ENCODE measurements around the gene TGFB3.
"Not testable (repeated sequence)": the region's sequence is repeated elsewhere in the genome, so short reads cannot be mapped to it uniquely, and the experiment has no call there.

The TGFB3 gene

DNA sequence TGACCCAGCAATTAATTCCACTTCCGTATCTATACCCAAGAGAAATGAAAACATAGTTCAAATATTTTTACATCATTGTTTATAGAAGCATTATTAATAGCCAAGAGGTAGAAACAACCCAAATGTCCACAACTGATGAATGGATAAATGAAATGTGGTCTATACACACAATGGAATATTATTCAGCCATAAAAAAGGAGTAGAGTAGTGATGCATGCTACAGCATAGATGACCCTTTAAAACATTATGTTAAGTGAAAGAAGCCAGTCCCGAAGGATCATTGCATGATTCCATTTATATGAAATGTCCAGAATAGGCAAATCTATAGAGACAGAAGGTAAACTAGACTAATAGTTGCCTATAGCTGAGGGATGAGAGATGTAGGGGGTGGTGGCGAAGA, 29.3 kb downstream of the TGFB3 start:
- DNase-seq: no peak

GRCh38 chr14:75946785-75947184, 35.0 kb downstream of the TGFB3 start:
- no peak for DNase-seq

DNA sequence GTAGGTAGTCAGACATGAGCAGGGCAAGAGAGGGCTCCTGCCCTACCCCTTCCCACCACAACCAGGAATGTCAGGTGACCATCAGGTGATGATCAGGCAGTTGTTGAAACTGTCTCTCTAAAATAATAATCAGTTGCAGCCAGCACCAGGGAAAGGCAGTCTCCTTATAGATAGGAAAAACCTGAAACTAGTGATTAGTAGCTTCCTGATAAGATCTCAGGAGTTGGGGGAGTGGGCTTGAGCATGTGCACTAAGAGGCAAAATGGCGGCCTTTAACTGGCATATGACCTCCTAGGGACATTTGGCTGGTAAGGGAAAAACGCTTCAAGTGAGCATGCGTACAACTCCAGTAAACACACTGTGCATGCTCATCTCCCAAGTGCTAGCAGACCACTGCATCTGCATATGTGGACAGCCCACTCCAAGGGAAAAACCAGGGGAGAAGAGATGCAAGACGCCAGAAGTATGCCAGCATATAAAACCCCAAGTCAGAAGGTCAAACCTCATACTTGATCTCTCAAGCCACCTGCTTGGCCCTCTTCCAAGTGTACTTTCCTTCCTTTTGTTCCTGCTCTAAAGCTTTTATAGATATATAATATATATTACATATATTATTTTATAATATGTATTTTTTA, 37.1 kb downstream of the TGFB3 start:
- DNase-seq: no peak

GRCh38 chr14:75941030-75941429, 40.8 kb downstream of the TGFB3 start:
- no peak for DNase-seq

- DNase-seq: no peak
Measured at GRCh38 chr14:75939200-75939599, 42.6 kb downstream of the TGFB3 start.

- peak in 2 of 14 donors; percentile 15 to 49 for DNase-seq
Measured at GRCh38 chr14:75934998-75935628, 46.7 kb downstream of the TGFB3 start.

DNA sequence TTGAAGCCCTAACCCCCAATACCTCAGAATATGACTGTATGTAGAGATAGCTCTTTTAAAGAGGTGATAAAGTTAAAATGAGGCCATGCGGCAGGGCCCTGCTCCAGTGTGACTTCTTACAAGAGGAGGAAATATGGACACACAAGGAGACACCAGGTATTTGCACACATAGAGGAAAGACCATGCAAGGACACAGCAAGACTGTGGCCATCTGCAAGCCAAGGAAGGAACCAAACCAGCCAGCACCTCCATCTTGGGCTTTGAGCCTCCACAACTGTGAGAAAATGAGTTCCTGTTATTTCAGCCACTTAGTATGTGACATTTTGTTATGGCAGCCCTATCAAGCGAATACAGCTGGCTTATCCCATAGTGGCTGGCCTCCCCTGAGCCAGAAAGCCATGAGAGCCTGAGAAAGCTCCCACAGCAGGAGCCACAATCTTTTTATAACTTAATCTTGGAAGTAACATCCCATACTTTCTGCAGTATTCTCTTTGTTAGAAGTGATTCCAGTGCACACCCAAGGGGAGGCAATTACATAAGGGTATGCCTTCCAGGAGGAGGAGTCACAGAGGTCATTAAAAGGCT, 48.0 kb downstream of the TGFB3 start:
- DNase-seq: no peak

GRCh38 chr14:75928690-75929181, 53.1 kb downstream of the TGFB3 start:
- no peak for DNase-seq

DNA sequence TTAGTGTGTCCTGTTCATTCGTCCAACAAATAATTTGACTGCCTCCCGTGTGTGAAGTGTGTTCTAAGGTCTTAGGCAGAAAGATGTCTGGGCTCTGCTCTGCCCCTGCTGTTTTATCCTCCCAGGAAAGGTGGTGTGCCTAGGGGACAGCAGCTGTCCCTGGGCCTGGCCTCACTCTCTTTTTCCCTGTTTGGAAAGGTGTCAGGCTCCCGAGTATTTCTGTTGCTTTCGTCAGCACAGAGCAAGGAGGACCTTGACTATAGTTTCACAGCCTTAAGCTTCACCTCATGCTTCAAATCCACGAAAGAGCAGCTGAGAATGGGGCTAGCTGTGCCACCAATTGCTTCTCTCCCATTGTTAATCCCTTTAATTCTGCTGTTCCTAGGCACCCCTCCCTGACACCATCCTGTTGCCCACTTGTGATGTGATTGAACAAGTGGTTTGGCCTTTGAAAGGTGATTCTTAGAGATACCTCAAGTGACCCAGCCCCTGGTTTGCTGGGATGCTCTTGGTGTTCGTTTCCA, 54.2 kb downstream of the TGFB3 start:
- DNase-seq: no peak

- no peak for DNase-seq
Measured at GRCh38 chr14:75926431-75927115, 55.2 kb downstream of the TGFB3 start.

DNA sequence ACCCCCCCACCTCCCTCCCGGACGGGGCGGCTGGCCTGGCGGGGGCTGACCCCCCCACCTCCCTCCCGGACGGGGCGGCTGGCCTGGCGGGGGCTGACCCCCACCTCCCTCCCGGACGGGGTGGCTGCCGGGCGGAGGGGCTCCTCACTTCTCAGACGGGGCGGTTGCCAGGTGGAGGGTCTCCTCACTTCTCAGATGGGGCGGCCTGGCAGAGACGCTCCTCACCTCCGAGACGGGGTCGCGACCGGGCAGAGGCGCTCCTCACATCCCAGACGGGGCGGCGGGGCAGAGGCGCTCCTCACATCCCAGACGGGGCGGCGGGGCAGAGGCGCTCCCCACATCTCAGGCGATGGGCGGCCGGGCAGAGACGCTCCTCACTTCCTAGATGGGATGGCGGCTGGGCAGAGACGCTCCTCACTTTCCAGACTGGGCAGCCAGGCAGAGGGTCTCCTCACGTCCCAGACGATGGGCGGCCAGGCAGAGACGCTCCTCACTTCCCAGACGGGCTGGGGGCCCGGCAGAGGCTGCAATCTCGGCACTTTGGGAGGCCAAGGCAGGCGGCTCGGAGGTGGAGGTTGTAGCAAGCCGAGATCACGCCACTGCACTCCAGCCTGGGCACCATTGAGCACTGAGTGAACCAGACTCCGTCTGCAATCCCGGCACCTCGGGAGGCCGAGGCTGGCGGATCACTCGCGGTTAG, 56.5 kb downstream of the TGFB3 start:
- not testable (repeated sequence) for DNase-seq

GRCh38 chr14:75920421-75920820, 61.4 kb downstream of the TGFB3 start:
- DNase-seq: not testable (repeated sequence)

DNA sequence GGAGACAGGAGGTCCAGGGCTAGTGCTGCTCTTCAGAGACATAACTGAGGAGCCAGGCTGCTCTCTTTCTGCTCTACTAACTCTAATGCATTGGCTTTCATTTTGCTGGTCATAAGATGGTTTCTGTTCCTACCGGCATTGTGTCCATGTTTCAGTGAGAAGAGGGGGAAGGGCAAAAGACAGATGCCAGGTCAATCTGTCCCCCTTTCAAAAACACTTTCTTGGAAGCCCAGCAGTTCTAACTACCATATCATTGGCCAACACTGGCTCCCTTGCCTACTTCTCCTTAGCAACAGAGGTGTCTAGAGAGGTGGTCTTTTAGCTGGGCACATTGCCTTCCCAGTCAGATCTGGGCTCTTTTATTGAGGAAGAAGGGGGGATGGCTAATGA, 63.9 kb downstream of the TGFB3 start:
- DNase-seq: peak in 2 of 14 donors; percentile 7 to 35

DNA sequence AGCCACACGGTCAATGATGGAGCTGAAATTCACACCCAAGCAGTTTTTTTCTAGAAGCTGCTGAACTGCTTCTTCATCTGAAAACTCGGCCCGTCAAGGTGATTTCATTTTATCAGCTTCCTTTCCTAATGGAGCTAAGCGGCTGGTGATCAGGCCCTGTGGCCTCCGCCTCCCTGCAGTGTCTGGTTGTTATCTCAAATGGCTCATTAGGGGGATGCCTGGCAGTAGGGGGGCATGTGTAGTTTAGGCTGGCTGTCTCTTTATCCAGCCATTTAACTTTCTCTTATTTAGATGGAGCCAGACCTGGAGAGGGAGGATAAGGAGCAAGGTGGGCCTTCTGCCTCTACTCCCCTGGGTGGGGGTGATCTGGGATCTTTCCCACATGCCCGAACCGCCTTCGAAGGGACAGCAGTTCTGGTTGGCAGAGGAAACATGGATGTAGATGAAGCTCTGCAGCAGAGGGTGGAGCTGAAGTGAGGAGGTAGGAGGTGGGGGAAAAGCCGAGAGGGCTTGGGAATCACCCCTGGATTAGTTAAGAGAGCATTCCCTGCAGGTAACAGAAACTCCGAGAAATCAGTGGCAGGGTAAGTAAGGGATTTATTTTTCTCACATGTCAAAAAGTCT, 64.4 kb downstream of the TGFB3 start:
- DNase-seq: no peak

GRCh38 chr14:75915045-75915444, 66.8 kb downstream of the TGFB3 start:
- no peak for DNase-seq

DNA sequence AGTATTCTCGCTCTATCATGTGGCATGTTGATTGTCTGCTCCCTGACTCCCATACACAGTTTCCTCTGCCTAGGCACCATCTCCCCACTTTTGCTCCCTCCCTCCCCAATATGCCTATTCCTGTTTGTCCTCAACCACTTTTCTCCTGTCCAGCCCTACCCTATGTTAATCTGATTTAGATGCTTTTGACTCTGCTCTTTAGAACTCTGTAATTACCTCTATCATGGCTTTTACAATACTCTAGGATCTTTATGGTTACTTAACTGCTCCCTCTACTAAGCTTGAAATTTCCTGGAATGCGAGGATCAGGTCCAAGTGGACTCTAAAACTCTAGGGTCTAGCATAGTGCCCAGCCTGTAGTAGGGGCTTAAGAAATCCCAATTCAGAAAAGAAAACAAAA, 68.6 kb downstream of the TGFB3 start:
- DNase-seq: no peak

GRCh38 chr14:75911883-75912282, 69.9 kb downstream of the TGFB3 start:
- DNase-seq: peak in 11 of 14 donors; percentile 26 to 70 (median 45)

DNA sequence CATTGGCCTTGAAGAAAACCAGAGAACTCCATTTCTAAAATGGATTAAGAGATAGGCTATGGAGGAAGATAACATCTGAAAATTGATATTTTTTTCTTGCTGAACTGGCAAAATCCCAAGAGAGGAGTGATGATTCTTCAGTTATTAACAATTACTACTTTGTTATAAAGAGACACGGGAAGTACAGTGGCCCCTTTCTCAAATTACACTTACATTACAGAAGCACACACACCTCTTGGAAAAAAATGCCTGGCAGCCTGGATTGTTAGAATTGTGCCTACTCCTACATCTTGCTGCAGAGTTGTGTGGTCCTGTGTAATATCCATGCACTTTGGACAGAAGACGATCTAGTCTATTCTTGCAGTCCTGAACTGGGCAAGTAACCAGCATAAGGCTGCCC, 71.7 kb downstream of the TGFB3 start:
- no peak for DNase-seq

GRCh38 chr14:75909630-75910029, 72.2 kb downstream of the TGFB3 start:
- DNase-seq: no peak
